OCI-LY7 (cell line): ENCODE data around the gene GNG7.

ENCODE experiments used
- EZH2phosphoT487 ChIP-seq: fragments of 200-600 bp; sonication (generic); IDR thresholded peaks from 2 replicates; pipeline ENCODE4 v1.6.1; 2018; ENCODE audit warnings: low read depth, borderline replicate concordance, mild to moderate bottlenecking, mixed run types, antibody characterized with exemption, low read length, moderate library complexity, mixed read lengths
- TF ChIP-seq, protein P1 (sequence below): fragments of 200-600 bp; sonication (generic); conservative IDR thresholded peaks from 2 replicates; pipeline ENCODE4 v1.5.1; 2014; ENCODE audit warnings: mild to moderate bottlenecking, antibody characterized with exemption, low read length, moderate library complexity, mixed read lengths

DNA sequence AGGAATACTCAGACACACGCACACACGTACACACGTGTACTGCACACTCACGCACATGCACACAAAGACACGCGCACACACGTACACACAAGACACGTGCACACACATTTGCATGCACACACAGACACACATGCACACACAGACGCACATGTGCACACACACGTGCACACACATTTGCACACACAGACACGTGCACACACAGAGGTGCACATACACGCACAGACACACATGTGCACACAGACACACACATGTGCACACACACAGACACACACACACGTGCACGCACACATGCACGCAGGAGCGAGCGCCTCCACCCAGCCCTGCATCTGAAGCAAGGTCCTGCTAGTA, 145.4 kb downstream of the GNG7 start:
- no peak for TF ChIP-seq EZH2phosphoT487
- TF ChIP-seq, protein P1, sequence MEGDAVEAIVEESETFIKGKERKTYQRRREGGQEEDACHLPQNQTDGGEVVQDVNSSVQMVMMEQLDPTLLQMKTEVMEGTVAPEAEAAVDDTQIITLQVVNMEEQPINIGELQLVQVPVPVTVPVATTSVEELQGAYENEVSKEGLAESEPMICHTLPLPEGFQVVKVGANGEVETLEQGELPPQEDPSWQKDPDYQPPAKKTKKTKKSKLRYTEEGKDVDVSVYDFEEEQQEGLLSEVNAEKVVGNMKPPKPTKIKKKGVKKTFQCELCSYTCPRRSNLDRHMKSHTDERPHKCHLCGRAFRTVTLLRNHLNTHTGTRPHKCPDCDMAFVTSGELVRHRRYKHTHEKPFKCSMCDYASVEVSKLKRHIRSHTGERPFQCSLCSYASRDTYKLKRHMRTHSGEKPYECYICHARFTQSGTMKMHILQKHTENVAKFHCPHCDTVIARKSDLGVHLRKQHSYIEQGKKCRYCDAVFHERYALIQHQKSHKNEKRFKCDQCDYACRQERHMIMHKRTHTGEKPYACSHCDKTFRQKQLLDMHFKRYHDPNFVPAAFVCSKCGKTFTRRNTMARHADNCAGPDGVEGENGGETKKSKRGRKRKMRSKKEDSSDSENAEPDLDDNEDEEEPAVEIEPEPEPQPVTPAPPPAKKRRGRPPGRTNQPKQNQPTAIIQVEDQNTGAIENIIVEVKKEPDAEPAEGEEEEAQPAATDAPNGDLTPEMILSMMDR: no peak
